ENCODE measurements around the gene C12orf43.

- TF ChIP-seq CTCF (IDR thresholded peaks at IDR 0.05) (no peak), POLR2AphosphoS5 (IDR thresholded peaks at IDR 0.05) (no peak), POLR2A (IDR thresholded peaks at IDR 0.05) (no peak)
Measured at GRCh38 chr12:121021754-121022153, 5.5 kb upstream of the C12orf43 start.

Measured in breast epithelium (tissue), 3 donors.